Natural killer cell (primary cell): ENCODE data around the gene KCNC4. TPM values are rescaled to one million over a fixed set of nuclear protein-coding genes. Genes with fewer than 3 reads are reported as not detected.
A peak's percentile ranks its signal among the peaks of the same experiment; 100 is the strongest.

Source experiments
- ATAC-seq, 3 donors: fragments of 150-1000 bp in 2 of 3; fragments of 200-7000 bp in 1 of 3; cut with Tn5 transposase; 1 replicate in 1 of 3; 2 replicates in 2 of 3; pipeline ENCODE4 v1.10.0; 2021; ENCODE audit warnings: mild to moderate bottlenecking in 2 of 3, moderate library complexity in 2 of 3
- DNase-seq, 2 donors: peaks; one replicate each; pipeline versions ENCODE4 v3.0.0 to v3.0.0-alpha.2; 2013 to 2021; ENCODE audit warnings: mixed read lengths in 1 of 2
- H3K27ac ChIP-seq: one replicate; pipeline ENCODE4 v1.5.1; 2013; ENCODE audit warnings: mild to moderate bottlenecking, low read length
- H3K27me3 ChIP-seq: one replicate; pipeline ENCODE4 v1.6.1; 2013; ENCODE audit warnings: low read length; ENCODE audit not compliant: control insufficient read depth, insufficient read depth
- H3K36me3 ChIP-seq: one replicate; pipeline ENCODE4 v1.6.1; 2013; ENCODE audit warnings: low read length; ENCODE audit not compliant: control insufficient read depth, insufficient read depth
- H3K4me1 ChIP-seq: one replicate; pipeline ENCODE4 v1.6.1; 2013; ENCODE audit warnings: low read length; ENCODE audit not compliant: control insufficient read depth, insufficient read depth
- H3K4me3 ChIP-seq: one replicate; pipeline ENCODE4 v1.5.1; 2013; ENCODE audit warnings: low read length
- H3K9me3 ChIP-seq: one replicate; pipeline ENCODE4 v1.6.1; 2013; ENCODE audit warnings: low read length; ENCODE audit not compliant: control insufficient read depth, insufficient read depth
- H3K27ac Mint-ChIP-seq, 2 donors: one replicate each; pipeline ENCODE4 v1.8.0; 2022; ENCODE audit warnings: mild to moderate bottlenecking in 2 of 2, mixed read lengths in 2 of 2, moderate library complexity in 1 of 2
- H3K27me3 Mint-ChIP-seq, 2 donors: one replicate each; pipeline ENCODE4 v1.8.0; 2022; ENCODE audit warnings: low read depth in 2 of 2, mixed read lengths in 2 of 2
- H3K36me3 Mint-ChIP-seq: one replicate; pipeline ENCODE4 v1.8.0; 2022; ENCODE audit warnings: mixed read lengths
- H3K4me1 Mint-ChIP-seq, 2 donors: one replicate each; pipeline ENCODE4 v1.8.0; 2022; ENCODE audit warnings: mixed read lengths in 2 of 2
- H3K4me3 Mint-ChIP-seq: one replicate; pipeline ENCODE4 v1.8.0; 2022; ENCODE audit warnings: mild to moderate bottlenecking, moderate library complexity, mixed read lengths
- H3K9me3 Mint-ChIP-seq, 2 donors: one replicate each; pipeline ENCODE4 v1.8.0; 2022; ENCODE audit warnings: mixed read lengths in 2 of 2
- CTCF ChIP-seq: fragments of 200-600 bp; IDR thresholded peaks from one replicate; pipeline ENCODE4 v1.8.0; 2022; ENCODE audit warnings: antibody characterized with exemption
- WGBS: methylation state at CpG from one replicate; pipeline ENCODE4 v1.1.7; 2013; ENCODE audit warnings: missing lambda C conversion rate; ENCODE audit not compliant: insufficient coverage; 5-methylcytosine and 5-hydroxymethylcytosine counted together
- intact Hi-C: fragments of 100-400 bp; cut with micrococcal nuclease; formaldehyde crosslinking; loops from one replicate; pipeline ENCODE4 v1.14.2; 2022
- total RNA-seq, 4 donors: library from RNA; stranded (reverse); fragments of 120-200 nt in 1 of 4; gene quantifications; one replicate each; pipeline versions ENCODE4 v1.2.3 to v1.2.4, GENCODE V29; 2013 to 2022

Gene KCNC4
- total RNA-seq, 3 donors from 2014 or later (not counting 1 experiment from before 2014, with no cell fraction given): 2.5 to 3.9 (median 3.3) TPM

GRCh38 chr1:110203021-110203661 lies 7.0 kb upstream of the KCNC4 start:
- H3K4me3 Mint-ChIP-seq: no peak overlapping the region
- peak; percentile 90 for TF ChIP-seq CTCF
- no peaks in the 10 kb centered on the region for H3K27me3 Mint-ChIP-seq
- peaks cover 13% of the 10 kb centered on the region for H3K4me1 ChIP-seq
- H3K27ac ChIP-seq: no peak overlapping the region
- no peak overlapping the region for H3K4me3 ChIP-seq
- no peaks in the 10 kb centered on the region for H3K36me3 Mint-ChIP-seq
- no peaks in the 10 kb centered on the region for H3K36me3 ChIP-seq
- no peak overlapping the region for H3K27ac Mint-ChIP-seq
- intact Hi-C loops: loop anchor here (1.0 kb wide), 2 partner anchors 109 to 257 kb away; no protein-coding TSS in a partner anchor
- 50% methylated on average over 4 of the region's 6 CpGs for WGBS
- no peaks in the 10 kb centered on the region for H3K9me3 Mint-ChIP-seq
- H3K27me3 ChIP-seq: no peaks in the 10 kb centered on the region
- DNase-seq (peak; percentile 37 to 90), ATAC-seq (peak; percentile 63 to 77 (median 68))
- peaks cover 5 to 15% of the 10 kb centered on the region in 2 donors for H3K4me1 Mint-ChIP-seq
- H3K9me3 ChIP-seq: no peaks in the 10 kb centered on the region

- Mint-ChIP-seq H3K27ac (no peak overlapping the region), H3K27me3 (no peaks in the 10 kb centered on the region), H3K4me1 (peaks cover 13 to 28% of the 10 kb centered on the region in 2 donors), H3K9me3 (no peaks in the 10 kb centered on the region), H3K4me3 (no peak overlapping the region), H3K36me3 (no peaks in the 10 kb centered on the region)
- DNase-seq (no peak), ATAC-seq (no peak)
- H3K4me3 ChIP-seq: no peak overlapping the region
- H3K27ac ChIP-seq: no peak overlapping the region
- peaks cover 20% of the 10 kb centered on the region for H3K4me1 ChIP-seq
- TF ChIP-seq CTCF: no peak
- intact Hi-C loops: loop anchor here (5.0 kb wide), 2 partner anchors 57 to 202 kb away; partner anchors contain the start of gene LAMTOR5
- WGBS: 91% methylated on average over 4 of the region's 4 CpGs
- no peaks in the 10 kb centered on the region for H3K27me3 ChIP-seq
- no peaks in the 10 kb centered on the region for H3K9me3 ChIP-seq
- no peaks in the 10 kb centered on the region for H3K36me3 ChIP-seq
These were observed 5.0 kb upstream of the KCNC4 start for GRCh38 chr1:110205156-110205555.

- intact Hi-C loops: loop anchor here (5.0 kb wide), 2 partner anchors 57 to 202 kb away; partner anchors contain the start of gene LAMTOR5
- peaks cover 13 to 28% of the 10 kb centered on the region in 2 donors for H3K4me1 Mint-ChIP-seq
These were observed 4.4 kb upstream of the KCNC4 start for GRCh38 chr1:110205591-110206155.

More at GRCh38 chr1:110205591-110206155, 4.4 kb upstream of the KCNC4 start:
- no peak overlapping the region for H3K4me3 Mint-ChIP-seq
- WGBS: 91% methylated on average over 6 of the region's 6 CpGs
- peaks cover 20% of the 10 kb centered on the region for H3K4me1 ChIP-seq
- no peak overlapping the region for H3K27ac ChIP-seq
- H3K27me3 ChIP-seq: no peaks in the 10 kb centered on the region
- TF ChIP-seq CTCF: no peak
- H3K27me3 Mint-ChIP-seq: no peaks in the 10 kb centered on the region
- H3K4me3 ChIP-seq: no peak overlapping the region
- DNase-seq: no peak
- H3K27ac Mint-ChIP-seq: no peak overlapping the region
- no peak for ATAC-seq
- H3K9me3 ChIP-seq: no peaks in the 10 kb centered on the region
- no peaks in the 10 kb centered on the region for H3K9me3 Mint-ChIP-seq
- no peaks in the 10 kb centered on the region for H3K36me3 Mint-ChIP-seq
- no peaks in the 10 kb centered on the region for H3K36me3 ChIP-seq
